NCI-H2029 (cell line): ENCODE data around the gene SLC10A7.

Experiments
- DNase-seq: peaks from one replicate; lab custom pipeline; 2025; lab: John Stamatoyannopoulos, UW

SLC10A7 gene

GRCh38 chr4:146310319-146311021 is 211.3 kb downstream of the SLC10A7 start:
- no peak for DNase-seq

DNA sequence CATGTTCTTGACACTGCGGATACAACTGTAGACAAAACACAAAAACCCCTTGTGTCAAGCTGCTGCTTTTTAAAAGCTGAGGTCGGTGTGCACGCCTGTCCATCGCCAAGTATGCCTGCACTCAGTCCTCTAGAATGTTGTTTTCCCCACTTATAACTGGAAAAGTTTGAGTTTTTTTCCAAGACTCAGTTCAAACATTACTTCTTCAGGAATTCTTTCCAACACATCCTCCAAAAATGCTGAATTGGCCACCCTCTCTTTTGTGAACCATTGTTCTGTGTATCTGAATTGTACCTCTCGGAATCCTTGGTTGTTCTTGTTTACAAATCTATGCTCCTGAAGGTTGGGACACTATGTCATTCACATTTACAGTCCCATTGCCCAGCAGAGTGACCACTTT is 212.8 kb downstream of the SLC10A7 start:
- DNase-seq, result no peak

GRCh38 chr4:146302822-146303221 is 218.9 kb downstream of the SLC10A7 start:
- no peak for DNase-seq

DNA sequence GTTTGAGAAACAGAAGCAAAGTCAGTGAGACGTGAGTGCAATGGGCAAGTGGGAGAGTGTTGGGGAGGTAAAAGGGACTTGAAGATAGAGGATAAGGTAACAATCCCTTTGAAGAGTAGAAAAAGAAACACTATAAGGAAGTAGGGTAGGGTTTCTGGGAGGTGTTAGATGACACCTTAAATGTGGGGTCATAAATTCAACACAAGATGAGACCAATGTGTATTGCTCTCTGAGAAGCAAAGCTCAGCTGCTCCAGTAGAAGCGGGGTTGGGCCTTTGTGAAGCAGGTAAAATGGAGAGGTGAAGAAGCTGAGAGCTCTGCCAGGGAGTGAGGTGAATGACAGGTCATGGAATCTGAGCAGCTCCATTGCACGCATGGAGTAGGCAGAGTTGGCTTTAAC is 222.1 kb downstream of the SLC10A7 start:
- DNase-seq, result no peak

DNA sequence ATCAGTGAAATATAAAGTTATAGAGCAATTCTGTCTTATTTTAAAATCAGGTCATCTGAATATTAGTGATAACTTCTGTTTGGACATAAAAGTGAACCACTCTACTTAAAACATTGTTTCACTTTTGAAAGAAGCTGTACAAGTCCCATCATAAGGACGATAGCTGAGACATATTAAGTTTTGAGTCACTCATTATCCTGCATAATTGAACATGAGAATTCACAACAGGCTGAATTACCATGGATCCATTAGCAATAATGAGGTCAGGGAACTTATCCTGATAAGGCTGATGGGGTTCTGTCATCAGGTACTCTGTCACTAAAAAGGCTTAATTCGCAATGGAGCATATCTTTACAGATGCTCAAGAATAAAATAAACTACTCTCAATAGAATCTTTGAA is 227.0 kb downstream of the SLC10A7 start:
- no peak for DNase-seq

DNA sequence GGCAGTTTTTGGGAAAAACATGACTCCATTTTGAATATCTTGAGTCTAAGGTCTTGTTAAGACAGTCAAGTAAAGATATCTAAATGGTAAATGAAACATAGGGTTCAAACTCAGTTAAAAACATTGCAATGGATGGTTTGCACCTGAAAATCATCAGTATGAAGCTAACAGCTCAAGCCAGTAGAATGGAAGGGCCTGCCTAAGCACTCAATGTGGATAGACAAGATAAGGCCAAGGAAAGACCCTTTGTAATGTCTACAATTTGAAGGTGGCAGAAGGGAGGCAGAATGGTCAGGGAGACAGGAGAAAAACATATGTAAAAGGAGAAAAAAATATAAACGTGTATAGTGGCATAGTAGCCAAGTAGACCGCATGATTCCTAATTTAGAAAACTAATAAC is 229.2 kb downstream of the SLC10A7 start:
- DNase-seq, result no peak

- no peak for DNase-seq
Measured at GRCh38 chr4:146291313-146291712, 230.4 kb downstream of the SLC10A7 start.

DNA sequence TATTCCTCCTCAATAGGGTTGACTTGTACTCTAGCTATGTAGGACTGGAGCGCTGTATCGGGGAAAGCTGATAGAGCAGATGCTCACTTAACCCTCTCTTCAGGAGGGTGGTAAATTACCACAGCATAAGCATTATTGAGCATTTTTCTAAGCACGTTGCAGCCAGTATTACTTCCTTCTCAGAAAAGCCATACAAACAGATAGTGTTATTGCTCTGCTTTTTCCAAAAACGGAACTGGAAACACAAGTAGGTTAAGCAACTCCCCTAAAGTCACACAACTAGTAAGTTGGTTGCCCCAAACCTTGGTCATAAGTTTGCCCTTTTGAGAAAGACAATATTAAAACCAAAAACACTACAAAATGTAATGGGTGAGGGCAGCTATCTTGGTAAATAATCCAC is 233.5 kb downstream of the SLC10A7 start:
- DNase-seq, result no peak

DNA sequence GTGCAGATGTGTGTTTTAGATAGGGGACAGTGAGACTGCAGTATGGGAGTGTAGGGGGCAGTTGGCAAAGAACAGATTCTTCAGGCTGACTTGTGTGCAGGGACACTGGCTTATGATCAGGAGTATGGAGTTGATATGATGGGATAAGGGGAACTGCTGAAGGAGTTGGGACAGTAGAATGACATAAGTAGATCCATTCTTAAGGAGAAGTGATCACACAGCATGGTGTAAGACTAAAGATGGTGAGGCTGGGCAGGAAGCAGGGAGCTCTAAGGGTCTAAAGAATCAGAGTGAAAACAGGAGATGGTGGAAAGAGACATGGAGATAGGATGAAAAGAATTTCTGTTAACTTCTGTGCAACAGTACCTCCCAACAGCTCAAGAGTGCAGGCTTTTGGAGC is 236.7 kb downstream of the SLC10A7 start:
- DNase-seq, result no peak

DNA sequence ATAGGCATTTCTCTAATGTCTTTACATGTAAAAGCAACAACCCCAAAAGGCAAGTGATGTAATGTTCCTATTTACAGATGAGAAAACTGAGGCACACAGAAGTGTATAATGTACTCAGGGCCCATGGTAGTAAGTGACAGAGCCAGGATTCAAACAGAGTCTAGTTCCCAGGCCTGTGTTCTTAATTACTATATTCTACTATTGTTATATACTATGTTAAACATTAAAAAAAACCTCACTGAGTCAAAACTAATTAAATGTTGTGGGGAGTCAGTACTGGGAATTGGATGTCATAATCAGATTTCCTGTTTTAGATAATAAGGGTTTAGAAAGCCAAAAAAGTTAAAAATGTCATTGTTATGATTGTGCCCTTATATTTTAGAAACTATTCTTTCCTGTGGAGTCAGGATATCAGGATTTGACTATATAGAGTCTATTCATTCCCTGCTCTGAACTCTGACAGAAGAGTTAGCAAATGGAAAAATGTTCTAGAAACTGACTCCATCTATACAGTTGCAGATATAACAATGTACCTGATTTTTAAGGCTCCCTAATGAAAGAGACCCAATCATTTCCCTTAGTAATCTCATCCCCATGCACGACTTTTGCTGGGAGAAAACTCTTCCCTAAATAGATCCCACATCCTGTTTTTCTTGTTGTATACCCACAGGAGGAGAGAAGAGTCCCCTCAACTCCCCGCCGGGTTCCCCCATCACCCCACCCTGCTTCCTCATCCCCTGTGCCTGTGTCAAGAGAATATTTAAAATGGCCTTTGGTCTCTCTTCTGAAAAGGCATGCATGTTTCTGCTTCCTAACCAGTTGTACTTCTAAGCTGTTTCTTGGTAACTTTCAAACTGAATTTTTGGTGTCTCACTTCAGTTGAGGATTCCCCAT is 237.7 kb downstream of the SLC10A7 start:
- no peak for DNase-seq

- DNase-seq, result no peak
Measured at GRCh38 chr4:146282657-146283056, 239.1 kb downstream of the SLC10A7 start.

GRCh38 chr4:146278986-146279385 is 242.8 kb downstream of the SLC10A7 start:
- no peak for DNase-seq

- DNase-seq, result no peak
Measured at GRCh38 chr4:146275370-146275769, 246.4 kb downstream of the SLC10A7 start.

DNA sequence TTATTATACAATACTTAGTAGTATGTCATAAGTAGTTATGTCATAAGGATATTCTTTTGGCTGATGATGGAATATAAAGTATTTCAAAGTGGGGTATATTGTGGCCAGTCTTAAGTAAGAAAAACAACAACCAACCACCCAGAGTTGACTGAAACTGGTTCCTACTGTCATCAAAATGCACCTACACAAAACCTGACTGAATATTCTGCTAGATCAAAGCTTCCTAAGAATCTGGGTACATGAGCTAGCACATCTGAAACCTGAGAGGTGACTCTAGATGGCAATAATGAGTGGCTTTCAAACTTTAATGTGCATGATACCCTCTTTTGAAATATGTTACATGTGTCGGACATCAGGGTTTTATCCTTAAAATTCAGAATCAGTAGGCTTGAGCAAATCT is 247.0 kb downstream of the SLC10A7 start:
- no peak for DNase-seq

DNA sequence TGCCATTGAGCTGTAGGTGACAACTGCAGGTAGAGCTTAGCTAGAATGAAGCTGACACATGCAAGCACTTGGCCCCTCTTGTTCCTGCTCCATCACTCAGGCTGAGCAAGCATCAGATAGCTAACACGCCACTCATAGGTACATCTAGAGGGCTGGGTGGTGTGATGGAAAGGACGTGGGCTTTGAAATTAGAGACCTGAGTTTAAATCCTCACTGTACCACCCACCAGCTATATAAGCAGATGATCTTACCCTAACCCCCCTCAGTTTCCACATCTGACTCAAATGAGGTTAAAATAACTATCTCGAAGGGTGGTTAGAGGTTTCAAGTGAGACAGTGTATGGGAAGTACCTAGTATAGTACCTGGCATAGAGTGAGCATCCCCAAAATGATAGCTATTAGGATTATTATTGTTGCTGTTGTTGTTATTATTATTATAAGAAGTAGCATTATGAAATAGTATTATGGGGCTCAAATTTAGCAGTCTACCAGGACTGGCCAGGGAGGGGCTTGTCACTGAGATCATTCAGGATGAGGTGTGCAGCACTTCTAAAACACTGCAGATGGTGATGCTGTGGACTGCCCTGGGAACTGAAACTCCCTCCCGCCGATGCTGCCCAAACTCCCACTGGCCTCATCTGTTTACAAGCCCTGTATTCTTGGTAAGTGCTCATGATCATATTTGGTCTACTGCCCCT is 248.4 kb downstream of the SLC10A7 start:
- no peak for DNase-seq

DNA sequence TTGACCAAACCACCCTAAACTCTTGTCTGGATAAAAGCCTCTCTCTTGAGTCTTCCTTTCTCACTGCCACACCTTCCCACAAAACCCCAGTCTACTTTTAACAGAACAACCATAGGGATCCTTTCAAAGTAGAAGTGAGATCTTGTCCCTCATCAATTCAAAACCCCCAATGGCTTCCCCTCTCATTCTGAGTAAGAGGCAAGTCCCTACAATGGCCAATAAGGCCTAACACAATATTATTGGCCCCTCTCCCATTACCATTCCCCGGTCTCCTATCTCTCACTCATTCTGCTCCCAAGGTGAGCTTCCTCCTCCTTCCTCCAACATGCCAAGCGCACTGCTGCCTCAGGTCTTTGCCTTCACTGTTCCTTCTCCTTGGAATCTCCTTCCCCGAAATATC is 250.3 kb downstream of the SLC10A7 start:
- DNase-seq, result no peak

- no peak for DNase-seq
Measured at GRCh38 chr4:146269228-146269653, 252.5 kb downstream of the SLC10A7 start.

DNA sequence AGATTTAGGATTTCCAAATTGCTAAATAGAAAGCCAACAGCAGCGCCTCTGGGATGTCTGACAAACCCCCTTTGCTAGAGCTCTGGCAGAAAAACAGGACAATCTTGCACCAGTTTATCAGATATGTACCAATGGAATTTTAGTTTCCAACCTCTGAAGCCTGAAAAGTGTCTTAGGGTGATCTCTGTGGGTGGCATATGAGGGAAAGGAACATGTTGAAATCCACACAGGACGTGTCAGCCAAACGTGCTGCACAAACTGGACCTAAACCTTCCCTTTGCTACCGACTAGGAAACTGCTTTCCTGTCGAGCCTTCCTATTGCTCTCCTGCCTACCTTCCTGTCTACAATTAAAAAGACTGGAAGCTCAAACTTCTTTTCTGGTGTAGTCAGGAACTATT is 253.9 kb downstream of the SLC10A7 start:
- no peak for DNase-seq

DNA sequence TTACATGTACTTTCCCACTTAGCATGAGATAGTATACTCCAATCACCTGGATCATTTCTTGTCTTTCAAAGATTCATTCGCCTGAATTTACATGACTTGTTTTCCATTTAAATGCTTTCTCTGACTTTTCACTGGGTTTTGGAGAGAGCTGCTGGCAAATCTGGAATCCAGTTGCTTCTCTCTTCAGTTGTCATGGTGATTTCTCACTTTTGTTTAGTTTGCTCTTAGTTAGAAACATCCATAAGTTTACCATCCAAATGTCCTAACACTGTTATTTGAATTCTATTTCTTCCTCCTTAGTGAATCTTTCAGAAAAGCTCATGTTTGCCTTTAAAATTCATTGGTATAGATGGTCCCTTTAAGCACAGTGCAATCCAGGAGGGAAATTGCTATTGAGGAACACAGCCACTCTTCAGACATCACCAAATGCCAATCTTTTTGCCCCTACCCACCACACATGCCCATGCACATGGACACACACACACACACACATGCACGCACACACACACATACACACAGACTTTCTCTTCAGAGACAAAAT is 255.7 kb downstream of the SLC10A7 start:
- no peak for DNase-seq

- DNase-seq, result no peak
Measured at GRCh38 chr4:146263793-146264192, 257.9 kb downstream of the SLC10A7 start.

- no peak for DNase-seq
Measured at GRCh38 chr4:146261041-146261440, 260.7 kb downstream of the SLC10A7 start.

- no peak for DNase-seq
Measured at GRCh38 chr4:146260521-146260920, 261.2 kb downstream of the SLC10A7 start.

GRCh38 chr4:146257511-146257910 is 264.2 kb downstream of the SLC10A7 start:
- DNase-seq, result no peak
